M059J (cell line): ENCODE results near the gene TMEM44. TPM values are rescaled to one million over a fixed set of nuclear protein-coding genes. Genes with fewer than 3 reads are reported as not detected.
A peak's percentile ranks its signal among the peaks of the same experiment; 100 is the strongest.

Experiments used
- DNase-seq: peaks from one replicate; pipeline ENCODE4 v3.0.0-alpha.2; 2012; ENCODE audit warnings: low read depth
- total RNA-seq: library from RNA; depleted of rRNA; stranded (reverse); fragments of >200 nt; shearing (Covaris generic); gene quantifications from 2 replicates; pipeline ENCODE4 v1.2.3, GENCODE V29; 2014; rRNA removed

TMEM44 gene, protein sequence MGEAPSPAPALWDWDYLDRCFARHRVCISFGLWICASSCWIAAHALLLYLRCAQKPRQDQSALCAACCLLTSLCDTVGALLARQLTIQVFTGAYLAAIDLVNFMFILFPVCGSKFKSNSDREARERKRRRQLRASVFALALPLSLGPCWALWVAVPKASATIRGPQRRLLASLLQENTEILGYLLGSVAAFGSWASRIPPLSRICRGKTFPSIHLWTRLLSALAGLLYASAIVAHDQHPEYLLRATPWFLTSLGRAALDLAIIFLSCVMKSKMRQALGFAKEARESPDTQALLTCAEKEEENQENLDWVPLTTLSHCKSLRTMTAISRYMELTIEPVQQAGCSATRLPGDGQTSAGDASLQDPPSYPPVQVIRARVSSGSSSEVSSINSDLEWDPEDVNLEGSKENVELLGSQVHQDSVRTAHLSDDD
- total RNA-seq: 13.8 and 19.4 TPM in 2 replicates

DNA sequence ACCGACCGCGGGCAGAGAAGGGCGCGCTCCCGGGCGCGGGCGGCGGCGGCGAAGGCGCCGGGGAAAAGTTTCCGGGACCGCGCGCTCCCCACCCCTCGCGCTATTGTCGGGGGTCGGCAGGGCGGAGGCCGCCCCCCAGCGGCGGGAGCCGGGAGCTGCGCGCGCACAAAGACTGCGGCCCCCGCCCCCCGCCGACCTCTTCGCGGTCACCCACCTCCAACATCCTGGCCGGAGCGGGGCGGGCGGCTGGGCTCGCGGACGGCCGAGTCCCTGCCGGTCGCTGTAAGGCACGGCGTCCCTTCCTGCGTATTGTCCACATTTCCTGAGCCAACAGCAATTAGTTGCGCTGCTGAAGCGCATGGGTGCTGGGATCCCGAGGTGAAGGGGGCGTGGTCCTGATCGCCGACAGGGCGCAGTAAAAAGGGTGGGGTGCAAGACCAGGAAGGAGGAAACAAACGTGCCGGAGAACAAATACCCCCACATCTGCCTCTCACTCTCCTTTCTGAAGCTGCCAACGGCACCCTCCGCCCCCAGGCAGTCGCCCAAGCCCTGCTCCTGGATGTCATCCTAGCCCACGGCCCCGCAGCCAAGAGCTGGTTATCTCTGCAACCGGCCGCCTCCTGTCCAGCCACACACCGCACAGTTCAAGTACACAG, at the start of gene TMEM44:
Gene TMEM44, minus strand, starts transcription at position 71 of the 656 bp plus-strand sequence. CDS start 204 bp downstream, outside the sequence.
- DNase-seq: peak; percentile 93

DNA sequence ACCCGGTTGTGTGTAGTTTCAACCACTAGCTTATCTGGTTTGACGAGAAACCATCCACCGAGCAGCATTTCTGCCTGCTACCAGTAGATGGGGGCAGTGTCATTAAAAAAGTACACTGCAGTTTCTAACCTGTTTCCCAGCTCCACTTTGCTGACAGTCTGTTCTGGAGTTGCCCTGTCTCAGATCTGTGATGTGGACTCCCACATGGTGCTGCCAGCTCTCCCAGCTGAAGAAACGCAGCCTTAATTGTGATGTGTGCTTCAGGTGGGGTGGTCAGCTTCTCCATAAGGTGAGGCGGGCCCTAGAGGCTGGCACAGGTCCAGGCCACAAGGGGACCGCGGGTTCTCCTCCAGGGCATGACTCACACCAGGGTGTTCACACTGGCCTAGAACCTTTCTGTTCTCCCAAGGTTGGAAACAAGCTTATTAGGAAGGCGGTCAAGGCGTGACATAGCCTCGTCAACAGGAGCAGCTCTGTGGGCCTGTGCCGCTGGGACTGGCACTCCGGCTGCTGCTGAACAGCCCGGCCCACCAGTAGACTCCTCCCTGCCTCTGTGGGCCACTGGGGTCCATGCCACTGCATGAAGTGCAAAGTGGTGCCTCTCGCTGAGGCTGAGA, 49.6 kb upstream of the TMEM44 start:
- peak; percentile 91 for DNase-seq

DNA sequence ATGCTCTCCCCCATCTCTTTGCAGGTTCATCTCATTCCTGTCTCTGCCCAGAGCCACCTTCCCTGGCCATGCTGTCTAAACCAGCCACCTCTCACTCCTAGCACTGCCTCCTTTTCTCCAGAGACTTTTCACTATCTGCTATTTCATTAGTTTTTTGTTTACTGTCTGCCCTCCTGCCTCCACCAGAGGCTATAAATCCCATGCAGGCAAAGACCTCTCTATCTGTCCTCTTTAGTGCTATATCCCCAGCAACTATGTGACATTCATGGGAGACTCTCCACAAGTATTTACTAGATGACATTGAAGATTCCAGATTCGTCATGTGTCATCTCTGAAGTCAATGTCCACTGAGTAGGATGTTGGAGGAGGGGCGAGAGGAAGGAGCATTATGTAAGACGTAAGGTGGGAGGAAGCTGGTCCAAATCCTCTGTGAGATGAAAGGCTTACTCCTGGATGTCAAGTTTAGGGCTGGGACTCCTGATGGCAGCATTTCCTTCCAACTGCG, 49.0 kb upstream of the TMEM44 start:
- DNase-seq: no peak

DNA sequence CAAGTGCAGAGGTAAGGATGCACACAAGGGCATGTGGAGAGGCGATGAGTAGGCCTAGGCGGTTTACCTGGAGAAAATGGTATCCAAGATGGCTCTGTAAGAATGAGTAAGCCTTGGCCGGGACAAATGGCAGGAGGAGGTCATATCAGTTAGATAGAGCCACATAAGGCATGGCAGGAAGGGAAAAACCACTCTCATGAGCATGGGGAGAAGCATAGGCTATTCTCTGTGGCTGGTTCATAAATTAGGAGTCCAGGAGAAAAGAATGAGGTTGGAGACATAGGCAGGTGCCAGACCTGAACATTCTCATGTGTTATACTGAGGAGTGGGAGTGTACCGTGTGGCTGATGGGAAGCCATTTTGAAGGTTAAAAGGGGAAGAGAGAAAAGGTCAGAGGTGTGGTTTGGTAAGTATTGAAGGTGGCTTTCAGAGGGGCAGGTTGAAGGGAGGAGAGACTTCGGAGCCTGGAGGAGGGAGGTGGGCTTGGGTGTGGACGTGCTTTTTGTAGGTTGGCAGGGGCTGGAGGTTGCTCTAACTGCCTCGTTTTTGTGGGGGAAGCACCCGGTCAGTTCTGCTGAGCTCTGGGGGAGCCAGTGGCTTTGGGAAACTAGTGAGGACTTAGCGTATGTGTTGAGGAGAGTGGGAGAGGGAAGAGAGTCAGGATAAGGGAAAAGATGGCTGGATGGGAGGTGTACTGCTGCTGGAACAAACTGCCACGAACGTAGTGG, 47.8 kb upstream of the TMEM44 start:
- no peak for DNase-seq

DNA sequence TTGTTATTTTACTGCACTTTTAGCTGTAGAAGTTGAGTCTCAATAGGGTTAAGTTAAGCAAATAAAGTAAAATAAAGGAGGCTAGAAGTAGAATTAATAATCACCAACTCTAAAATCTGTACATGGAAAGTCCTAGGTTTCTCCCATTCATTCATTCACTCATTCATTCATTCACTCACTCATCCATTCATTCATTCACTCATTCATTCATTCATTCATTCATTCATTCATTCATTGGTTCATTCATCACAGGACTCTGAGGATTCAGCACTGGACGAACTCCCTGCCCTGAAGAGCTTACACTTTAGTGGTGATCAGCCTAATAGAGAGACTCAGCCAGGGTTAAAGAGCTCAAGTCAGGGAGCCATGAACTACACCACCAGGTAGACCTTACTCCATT, 43.3 kb upstream of the TMEM44 start:
- DNase-seq: no peak

DNA sequence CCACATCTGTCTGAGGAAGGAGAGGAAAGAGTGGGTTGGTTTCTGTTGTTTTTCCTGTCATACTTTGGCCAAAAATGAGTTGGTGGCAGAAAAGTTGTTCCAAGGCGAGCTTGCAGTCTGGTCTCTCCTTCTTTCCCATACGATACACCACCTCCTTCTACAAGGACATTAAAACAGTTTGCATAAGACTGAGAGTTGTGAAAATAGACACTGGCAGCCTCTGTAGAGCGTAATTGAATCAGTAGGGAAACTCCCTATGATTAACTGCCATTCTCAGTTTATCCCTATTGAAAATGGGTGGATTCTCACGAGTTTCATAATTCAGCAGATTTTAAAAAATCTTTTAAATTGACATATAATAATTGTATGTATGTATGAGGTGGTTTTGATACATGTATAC, 42.5 kb upstream of the TMEM44 start:
- DNase-seq: no peak

DNA sequence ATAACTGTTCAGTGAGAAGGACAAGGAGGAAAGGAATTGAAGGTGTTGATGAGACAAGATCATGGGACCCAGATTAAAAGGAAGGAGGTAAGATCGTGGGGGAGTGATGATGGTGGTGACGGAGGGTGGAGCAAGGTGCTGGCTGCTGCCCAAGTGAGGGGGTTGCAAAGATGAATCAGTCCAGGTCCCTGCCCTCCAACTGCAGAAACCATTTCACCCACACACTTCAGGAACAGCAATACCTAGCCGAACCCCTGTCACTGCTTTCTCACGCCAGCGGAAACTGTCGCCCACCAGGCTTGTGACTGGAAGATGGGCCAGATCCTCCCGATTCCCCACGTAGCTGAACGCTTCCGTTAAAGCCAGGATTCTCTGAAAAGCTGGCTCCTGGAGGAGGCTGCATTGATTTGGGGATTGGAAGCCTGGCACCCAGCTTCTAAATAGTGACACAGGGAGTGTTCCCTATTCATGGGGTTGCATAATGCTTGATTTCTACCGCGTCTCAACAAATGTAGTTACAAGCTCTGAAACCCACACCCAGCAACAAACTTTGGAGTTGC, 41.9 kb upstream of the TMEM44 start:
- no peak for DNase-seq

DNA sequence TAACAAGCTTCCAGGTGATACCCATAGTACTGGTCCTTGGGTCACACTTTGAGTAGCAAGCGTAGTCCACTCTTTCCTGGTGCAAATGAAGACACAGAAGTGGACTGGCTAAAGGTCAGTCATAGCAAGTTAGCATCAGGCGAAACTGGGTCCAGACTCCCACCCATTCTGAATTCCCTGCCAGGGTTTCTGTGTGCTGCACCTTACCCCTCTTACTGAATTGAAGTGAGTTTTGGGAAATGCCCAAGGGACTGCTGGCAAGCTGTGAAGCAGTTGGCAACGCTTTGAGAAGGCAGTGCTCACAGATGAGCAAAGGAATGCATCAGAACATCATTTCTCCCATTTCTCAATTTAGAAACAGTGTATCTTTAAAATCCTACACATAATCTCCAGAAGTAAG, 40.5 kb upstream of the TMEM44 start:
- DNase-seq: no peak

DNA sequence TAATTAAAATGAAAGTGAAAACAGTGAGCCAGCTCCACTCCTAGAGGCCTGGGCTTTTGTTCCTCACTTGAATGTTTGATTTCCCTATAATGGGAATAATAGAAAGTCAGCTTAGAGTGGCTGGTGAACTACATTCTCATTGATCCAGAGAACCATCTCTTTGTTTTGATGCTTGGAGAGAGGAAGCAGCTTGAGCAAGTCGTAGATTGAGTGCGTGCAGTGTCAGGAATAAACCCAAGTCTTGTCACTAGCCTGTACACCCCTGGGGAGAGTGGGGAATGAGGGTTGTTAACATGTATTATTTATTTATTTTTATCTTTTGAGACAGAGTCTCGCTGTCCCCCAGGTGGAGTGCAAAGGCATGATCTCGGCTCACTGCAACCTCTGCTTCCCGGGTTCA, 39.7 kb upstream of the TMEM44 start:
- no peak for DNase-seq

DNA sequence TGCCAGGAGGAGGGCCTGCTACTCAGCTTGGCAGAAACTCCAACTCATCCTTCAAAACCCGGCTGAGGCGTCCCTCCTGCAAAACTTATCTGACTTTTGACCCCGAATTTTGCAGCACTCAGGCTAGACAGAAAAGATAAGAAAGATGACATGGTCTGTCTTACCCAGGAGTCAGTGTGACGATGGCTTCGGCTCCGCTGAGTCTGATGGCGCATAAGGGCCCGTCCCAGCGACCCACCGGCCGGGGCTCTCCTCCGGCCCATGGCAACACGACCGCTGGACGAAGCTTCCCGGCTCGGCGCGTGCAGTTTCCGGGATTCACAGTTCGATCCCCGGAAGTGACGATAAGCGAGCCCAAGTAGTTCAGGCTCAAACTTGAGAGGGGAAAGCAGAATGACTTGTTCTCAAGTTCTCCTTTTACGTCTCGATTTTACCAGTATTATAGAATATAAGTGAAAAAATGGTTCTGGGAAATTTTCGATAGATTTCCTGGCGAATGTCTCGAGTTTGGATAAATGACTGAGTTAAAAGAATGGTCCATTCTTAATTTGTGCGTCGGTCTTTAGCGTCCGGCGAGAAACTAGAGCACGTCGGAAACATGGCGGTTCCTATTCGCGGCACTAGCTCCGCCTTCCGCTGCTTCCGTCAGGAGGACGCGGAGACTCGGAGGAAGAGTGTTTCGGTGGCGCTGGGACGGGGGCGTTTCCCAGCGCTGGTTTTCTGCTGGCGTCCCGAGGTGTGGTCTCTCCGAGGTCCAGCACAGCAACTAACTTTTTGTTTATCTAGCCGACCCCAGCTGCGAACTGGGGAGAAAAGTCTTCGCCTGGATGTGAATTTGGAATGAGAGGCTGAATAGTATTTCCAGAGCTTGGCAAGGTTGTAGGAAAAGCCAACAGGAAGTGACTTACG, 38.9 kb upstream of the TMEM44 start, which contains the start of gene LSG1:
Gene LSG1, minus strand, starts transcription at position 292 of the 909 bp plus-strand sequence. Its CDS starts 29 bp downstream, at position 263.
- DNase-seq: peak; percentile 94

DNA sequence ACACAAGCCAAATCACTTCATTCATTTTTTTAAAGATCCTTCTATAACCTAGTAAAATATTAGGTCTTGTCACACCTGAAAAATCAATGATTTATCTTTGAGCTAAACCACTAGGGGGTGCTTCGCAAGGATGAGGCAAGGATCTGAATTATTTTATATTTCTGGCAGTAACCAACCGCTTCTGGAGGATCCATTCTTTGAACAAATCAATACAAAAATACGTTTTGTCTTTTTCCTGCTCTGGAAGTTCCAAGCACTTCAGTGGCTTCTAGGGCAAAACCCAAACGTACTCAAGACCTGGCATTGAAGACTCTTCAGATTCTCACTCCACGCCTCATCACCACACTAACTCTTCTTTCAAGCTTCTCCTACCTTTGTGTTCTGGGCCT, 38.3 kb upstream of the TMEM44 start:
- DNase-seq: peak; percentile 55

DNA sequence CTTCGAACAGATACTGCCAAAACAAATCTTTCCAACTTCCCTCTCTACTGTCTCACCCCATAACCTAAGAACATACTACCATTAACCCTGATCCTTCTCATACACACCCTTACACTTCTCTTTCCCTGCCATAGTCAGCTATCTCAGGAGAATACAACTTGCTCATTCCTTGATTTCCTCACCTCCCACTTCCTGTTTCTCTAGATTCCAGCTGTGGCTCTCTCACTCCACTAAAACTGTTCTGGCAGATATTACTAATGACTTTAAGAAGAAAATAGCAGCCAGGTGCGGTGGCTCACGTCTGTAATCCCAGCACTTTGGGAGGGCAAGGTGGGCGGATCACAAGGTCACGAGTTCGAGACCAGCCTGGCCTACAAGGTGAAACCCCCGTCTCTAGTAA, 34.1 kb upstream of the TMEM44 start:
- no peak for DNase-seq

DNA sequence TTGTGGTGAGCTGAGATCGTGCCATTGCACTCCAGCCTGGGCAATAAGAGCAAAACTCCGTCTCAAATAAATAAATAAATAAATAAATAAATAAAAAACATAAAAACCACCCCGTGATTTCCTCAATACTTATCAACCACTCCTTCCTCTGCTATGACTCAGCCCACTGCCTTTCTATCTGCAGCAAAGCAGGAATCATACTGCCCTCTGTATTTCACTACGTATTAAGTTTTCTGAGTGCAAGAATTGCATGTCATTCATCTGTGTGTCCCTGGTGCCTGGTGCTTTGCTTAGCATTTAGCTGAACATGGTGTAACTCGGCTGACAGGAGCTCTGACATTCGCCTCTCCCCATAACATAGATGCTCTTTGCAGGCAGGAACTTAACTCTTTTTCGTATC, 31.6 kb upstream of the TMEM44 start:
- no peak for DNase-seq

DNA sequence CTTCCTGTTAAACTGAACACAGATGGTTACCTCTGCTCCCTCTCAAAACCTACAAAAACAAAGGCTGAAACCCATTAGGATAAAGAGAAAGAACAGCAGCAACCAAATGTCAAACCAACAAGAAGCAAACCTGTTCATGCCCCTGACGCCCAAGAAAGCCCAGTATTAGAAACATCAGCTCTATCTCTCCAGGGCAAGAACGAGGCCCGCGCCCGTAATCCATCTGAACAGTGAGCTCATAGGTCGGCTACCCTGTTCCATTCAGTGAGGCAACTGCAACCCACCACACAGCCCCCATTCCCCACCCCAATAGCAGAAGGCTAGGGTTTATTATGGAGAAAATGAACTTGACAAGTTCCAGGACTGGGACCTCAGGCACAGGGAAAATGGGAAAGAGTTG, 28.7 kb upstream of the TMEM44 start:
- no peak for DNase-seq

DNA sequence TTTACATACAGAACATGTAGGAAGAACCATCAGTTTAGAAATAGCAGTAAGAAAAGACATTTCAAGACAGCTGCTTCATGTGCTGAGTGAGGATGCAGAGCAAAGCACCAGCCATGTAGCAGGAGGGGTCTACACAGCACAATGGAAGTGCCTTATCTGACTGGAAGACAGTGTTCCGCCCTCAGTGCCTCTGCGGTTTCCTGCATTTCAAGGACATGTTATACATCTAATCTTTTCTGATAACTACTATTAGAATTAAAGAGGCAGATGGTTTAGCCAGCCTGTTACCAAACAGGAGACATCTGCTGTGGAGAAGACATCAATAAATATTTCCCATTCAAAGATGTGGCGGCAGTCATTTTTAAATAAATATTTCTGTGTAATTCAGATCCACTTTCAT, 28.2 kb upstream of the TMEM44 start:
- DNase-seq: no peak

DNA sequence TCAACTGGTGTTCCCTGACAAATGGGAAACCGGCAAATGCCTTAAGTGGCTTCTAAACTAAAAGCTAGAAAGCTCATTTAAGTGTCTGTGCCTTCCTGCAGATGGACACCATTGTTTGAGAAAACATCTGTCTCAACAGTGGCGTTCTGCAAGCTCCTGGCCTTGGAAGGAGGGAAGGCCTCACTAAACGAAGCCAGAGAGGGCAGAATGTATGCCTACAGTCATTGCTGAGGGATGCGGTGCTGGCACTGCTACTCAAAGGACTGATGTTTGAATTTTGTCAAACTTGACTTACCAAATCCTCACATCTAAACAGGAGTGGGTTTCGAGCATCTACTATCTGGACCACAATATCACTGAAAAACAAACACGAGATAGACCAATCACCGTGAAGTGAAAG, 26.6 kb upstream of the TMEM44 start:
- no peak for DNase-seq

DNA sequence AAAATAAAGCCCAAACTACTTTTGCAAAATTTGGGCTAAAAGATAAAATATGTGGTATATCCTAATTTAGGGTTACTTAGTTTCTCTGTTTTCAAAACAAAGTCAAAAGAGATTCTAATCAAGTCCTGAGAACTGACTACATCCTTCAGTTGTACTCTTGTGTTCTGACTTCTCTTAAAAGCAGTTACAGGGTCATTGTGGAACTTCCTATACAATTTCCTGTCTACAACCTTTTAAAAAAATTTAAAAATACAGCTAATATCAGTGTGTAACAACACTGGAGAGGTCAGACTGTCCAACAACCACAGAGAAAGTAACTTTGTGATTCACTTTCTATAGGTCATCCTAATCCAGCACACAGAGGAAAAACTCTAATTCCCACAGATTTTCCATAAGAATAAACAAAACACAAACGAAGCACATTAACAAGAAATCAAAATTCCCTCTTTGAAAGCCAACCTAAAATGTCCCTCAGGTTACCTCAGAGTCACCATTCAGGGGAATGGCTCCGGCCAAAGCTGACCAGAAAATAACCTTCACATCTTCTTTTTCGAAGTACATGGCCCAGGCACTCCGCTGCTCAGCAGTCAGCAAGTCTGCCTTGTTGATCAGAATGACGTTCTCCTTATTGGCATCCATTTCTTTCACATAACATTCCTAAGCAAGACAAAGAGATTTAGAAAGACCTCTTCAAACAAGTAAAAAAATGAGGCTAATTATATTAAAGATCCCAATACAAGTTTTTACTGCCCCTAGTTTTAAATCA, 25.4 kb upstream of the TMEM44 start:
- DNase-seq: no peak

DNA sequence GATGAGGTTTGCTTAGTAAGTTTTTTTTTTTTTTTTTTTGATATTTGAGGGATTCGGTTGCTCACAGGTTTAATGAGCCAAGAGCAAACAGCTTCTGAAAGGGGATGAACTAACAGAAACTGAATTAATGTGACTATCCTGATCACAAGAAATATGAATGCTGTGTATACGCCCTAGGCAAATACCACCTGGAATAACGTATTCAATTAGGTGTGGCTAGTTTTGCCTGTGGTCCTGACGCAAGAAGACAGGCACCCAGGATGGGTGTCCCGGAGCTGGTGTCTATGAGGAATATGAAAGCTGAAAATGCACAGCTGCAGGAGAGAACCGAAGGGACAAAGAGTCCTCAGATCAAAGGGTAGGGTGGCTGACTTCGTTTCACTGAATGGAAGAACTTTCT, 24.2 kb upstream of the TMEM44 start:
- DNase-seq: no peak

DNA sequence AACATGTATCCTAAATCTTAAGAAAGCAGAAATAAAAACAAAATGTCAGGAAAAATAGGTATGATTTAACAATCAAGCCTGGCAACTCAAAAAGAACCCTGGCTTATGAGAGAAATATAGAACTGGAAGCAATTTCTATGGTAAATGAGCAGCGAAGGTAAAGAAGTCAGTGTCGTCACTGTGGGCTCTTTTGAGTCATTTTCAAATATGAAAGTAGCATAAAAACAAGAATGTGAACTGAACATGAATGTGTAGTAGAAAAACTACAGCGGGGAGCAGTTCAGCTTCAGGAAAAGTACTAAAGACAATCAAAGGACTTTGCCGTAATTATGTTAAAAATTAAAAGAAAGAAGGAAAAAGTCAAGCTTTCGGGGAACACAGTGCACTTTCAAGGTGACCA, 21.2 kb upstream of the TMEM44 start:
- no peak for DNase-seq

DNA sequence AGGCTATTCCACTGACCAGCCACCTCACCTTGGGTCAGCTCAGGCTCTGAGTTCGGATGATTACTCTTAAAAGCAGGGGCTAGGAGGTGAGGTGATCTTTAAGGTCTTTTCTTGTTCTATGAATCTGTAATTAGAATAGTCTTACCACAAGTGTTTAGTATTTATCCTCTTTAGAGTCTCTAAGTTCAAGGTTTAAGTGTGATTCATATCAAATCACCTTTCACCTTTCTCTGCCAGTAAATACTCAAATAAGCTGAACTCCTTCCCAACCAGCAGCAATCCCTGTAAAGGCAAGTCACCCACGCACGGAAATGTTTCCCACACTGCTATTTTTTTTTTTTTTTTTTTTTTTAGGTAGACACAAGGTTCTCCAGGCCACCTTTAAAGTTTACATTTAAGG, 14.5 kb upstream of the TMEM44 start:
- no peak for DNase-seq
